ENCODE results near the gene AUTS2.

- TF ChIP-seq CTCF (tag by site-specific recombination; IDR thresholded peaks at IDR 0.05) (no peak), SALL2 (tag by site-specific recombination; IDR thresholded peaks at IDR 0.05; ENCODE audit: borderline replicate concordance) (no peak), ZNF544 (tag by site-specific recombination; IDR thresholded peaks at IDR 0.05) (no peak), ZNF530 (tag by site-specific recombination; IDR thresholded peaks at IDR 0.05; ENCODE audit: low read depth) (no peak), GLI4 (tag by site-specific recombination; IDR thresholded peaks at IDR 0.05) (no peak), MYNN (tag by site-specific recombination; IDR thresholded peaks at IDR 0.05; ENCODE audit: borderline replicate concordance) (no peak), REST (tag by site-specific recombination; IDR thresholded peaks at IDR 0.05) (no peak), ZNF830 (tag by site-specific recombination; IDR thresholded peaks at IDR 0.05; ENCODE audit: low read depth) (no peak), ZNF121 (tag by site-specific recombination; IDR thresholded peaks at IDR 0.05) (no peak), ZNF514 (tag by site-specific recombination; IDR thresholded peaks at IDR 0.05) (no peak)
These were observed 995.9 kb downstream of the AUTS2 start for GRCh38 chr7:70594170-70594569.
